ENCODE data around the gene HECW1. TPM values are rescaled to one million over a fixed set of nuclear protein-coding genes. Genes with fewer than 3 reads are reported as not detected.

Gene HECW1
- total and polyA plus RNA-seq, 4 donors = 0.05 TPM; not detected in 3

GRCh38 chr7:43318188-43318770, 205.8 kb downstream of the HECW1 start:
- TF ChIP-seq CTCF (IDR thresholded peaks at IDR 0.05; ENCODE audit: low read depth, low read length, missing input control) (no peak), HNF4A (conservative IDR thresholded peaks at IDR 0.05) (no peak), YY1 (IDR thresholded peaks at IDR 0.05) (no peak), REST (IDR thresholded peaks at IDR 0.05) (no peak), ZBTB33 (IDR thresholded peaks at IDR 0.05) (no peak), MAX (IDR thresholded peaks at IDR 0.05) (no peak), HNF4G (IDR thresholded peaks at IDR 0.05) (no peak)
- Histone ChIP-seq H3K27ac (ENCODE audit: low read depth in 1 of 2, low read length in 2 of 2) (no peak overlapping the region), H3K4me3 (ENCODE audit: low read depth in 1 of 3, low read length in 3 of 3) (no peak overlapping the region), H3K27me3 (ENCODE audit: control insufficient read depth in 4 of 4, insufficient read depth in 4 of 4, low read length in 3 of 4) (no peaks in the 10 kb centered on the region), H3K36me3 (ENCODE audit: control insufficient read depth in 4 of 4, insufficient read depth in 3 of 4, low read depth in 1 of 4, low read length in 3 of 4) (no peaks in the 10 kb centered on the region), H3K9me3 (ENCODE audit: control insufficient read depth in 4 of 4, low read length in 3 of 4) (no peaks in the 10 kb centered on the region), H3K4me1 (ENCODE audit: control insufficient read depth in 4 of 4, insufficient read depth in 4 of 4, low read length in 3 of 4) (no peaks in the 10 kb centered on the region), H3K9ac (ENCODE audit: low read depth in 1 of 2, low read length in 2 of 2) (no peak overlapping the region)
- DNase-seq (ENCODE audit: low spot score) = no peak
- 76% methylated on average over 3 of the region's 3 CpGs for WGBS

- Histone ChIP-seq H3K36me3 (ENCODE audit: control insufficient read depth in 4 of 4, insufficient read depth in 3 of 4, low read depth in 1 of 4, low read length in 3 of 4) (no peaks in the 10 kb centered on the region), H3K27ac (ENCODE audit: low read depth in 1 of 2, low read length in 2 of 2) (no peak overlapping the region), H3K4me1 (ENCODE audit: control insufficient read depth in 4 of 4, insufficient read depth in 4 of 4, low read length in 3 of 4) (no peaks in the 10 kb centered on the region), H3K27me3 (ENCODE audit: control insufficient read depth in 4 of 4, insufficient read depth in 4 of 4, low read length in 3 of 4) (no peaks in the 10 kb centered on the region), H3K4me3 (ENCODE audit: low read depth in 1 of 3, low read length in 3 of 3) (no peak overlapping the region), H3K9ac (ENCODE audit: low read depth in 1 of 2, low read length in 2 of 2) (no peak overlapping the region), H3K9me3 (ENCODE audit: control insufficient read depth in 4 of 4, low read length in 3 of 4) (no peaks in the 10 kb centered on the region)
- 84% methylated on average over 14 of the region's 14 CpGs for WGBS
- DNase-seq (ENCODE audit: low spot score) = no peak
- TF ChIP-seq MAX (IDR thresholded peaks at IDR 0.05) (no peak), FOXA1 (IDR thresholded peaks at IDR 0.05) (no peak), CTCF (IDR thresholded peaks at IDR 0.05; ENCODE audit: low read depth, low read length, missing input control) (no peak), YY1 (IDR thresholded peaks at IDR 0.05) (no peak), FOXA2 (IDR thresholded peaks at IDR 0.05) (no peak), SP1 (IDR thresholded peaks at IDR 0.05) (no peak), RAD21 (IDR thresholded peaks at IDR 0.05) (no peak), REST (IDR thresholded peaks at IDR 0.05) (no peak), RXRA (IDR thresholded peaks at IDR 0.05) (no peak), EGR1 (IDR thresholded peaks at IDR 0.05; ENCODE audit: low read depth in 2 of 2) (no peak), ZBTB33 (IDR thresholded peaks at IDR 0.05) (no peak), ATF3 (IDR thresholded peaks at IDR 0.05) (no peak)
Measured at GRCh38 chr7:43325595-43325994, 213.1 kb downstream of the HECW1 start.
